ENCODE measurements around the gene ZFHX3. TPM values are rescaled to one million over a fixed set of nuclear protein-coding genes. Genes with fewer than 3 reads are reported as not detected.

ZFHX3 gene
- total and polyA plus RNA-seq, 10 of the 15 experiments (the other 5 are each of a cell fraction or from before 2014, with no cell fraction given), result 0.68 to 8.6 (median 2.0) TPM

DNA sequence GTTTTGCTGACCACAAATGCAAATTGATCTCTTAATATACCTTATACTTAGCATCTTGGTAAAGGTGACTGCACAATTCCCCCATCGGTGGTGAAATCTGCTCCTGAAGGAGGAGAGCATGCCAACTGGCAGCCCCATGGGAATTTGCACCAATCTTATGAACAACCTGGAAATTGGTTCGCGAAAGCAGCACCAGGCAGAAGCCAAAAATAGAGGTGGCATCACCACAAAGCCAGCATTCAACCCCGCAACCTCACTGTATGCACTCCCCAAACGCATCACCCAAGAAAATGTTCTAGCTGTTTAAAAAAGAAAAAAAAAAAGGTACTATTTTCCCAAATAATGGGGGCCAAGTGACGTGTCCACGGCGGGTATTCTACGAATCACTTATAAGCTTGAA is 213.4 kb downstream of the ZFHX3 start:
- FAIRE-seq (no peak), ATAC-seq (no peak), DNase-seq (ENCODE audit: low read depth, low spot score) (no peak)
- WGBS (ENCODE audit: insufficient coverage, insufficient replicate concordance, low lambda C conversion rate, missing lambda C conversion rate), result 73% methylated on average over 9 of the region's 9 CpGs
- H3K27ac ChIP-seq (ENCODE audit: control insufficient read depth, insufficient read depth), result no peak overlapping the region
- H4K20me1 ChIP-seq (ENCODE audit: control insufficient read depth, insufficient read depth), result no peaks in the 10 kb centered on the region
- H3K9me3 ChIP-seq (replicated peaks; ENCODE audit: control insufficient read depth, insufficient read depth, low read length), result no peaks in the 10 kb centered on the region
- H3K9ac ChIP-seq (ENCODE audit: control insufficient read depth, insufficient read depth, low read length), result no peak overlapping the region
- ChIA-PET RAD21 (ENCODE audit: unreplicated experiment) (no interaction called here), SMC1A (ENCODE audit: uncharacterized antibody, unreplicated experiment) (interaction anchor here (1.1 to 3.3 kb wide), 6 partner anchors 12 to 361 kb away, joined by 3 to 33 read pairs (median 6); no protein-coding TSS in a partner anchor), POLR2A (no interaction called here), CTCF (interaction anchor here (0.7 to 4.5 kb wide), 4 partner anchors 11 to 335 kb away, joined by 3 to 69 read pairs (median 40); partner anchors contain the start of gene ZFHX3)
- in situ Hi-C loops (cut with MboI), result no loop called here
- H2AFZ ChIP-seq (ENCODE audit: control insufficient read depth, low read depth, low read length), result no peak overlapping the region
- no peaks in the 10 kb centered on the region; a peak in 1 of 4 replicates for H3K36me3 ChIP-seq (ENCODE audit: control insufficient read depth in 2 of 2, insufficient read depth in 2 of 2, low read length in 1 of 2)
- intact Hi-C loops (cut with micrococcal nuclease; ENCODE audit: unreplicated experiment), result loop anchor here (5.0 to 10.0 kb wide), 3 partner anchors 170 to 332 kb away; no protein-coding TSS in a partner anchor
- BruUV-seq (replicated peaks), result no TSS peak
- no peaks in the 10 kb centered on the region for H3K79me2 ChIP-seq (ENCODE audit: control insufficient read depth, insufficient read depth, low read length)
- peaks cover 8% of the 10 kb centered on the region for H3K4me1 ChIP-seq (ENCODE audit: control insufficient read depth, insufficient read depth, low read length)
- H3K27me3 ChIP-seq (replicated peaks in 1 of 2; ENCODE audit: control insufficient read depth in 2 of 2, insufficient read depth in 2 of 2, low read length in 1 of 2), result no peaks in the 10 kb centered on the region
- no peak overlapping the region for H3K4me3 ChIP-seq
- TF ChIP-seq NFXL1 (IDR thresholded peaks at IDR 0.05; ENCODE audit: borderline replicate concordance), result no peak
- no peak for TF ChIP-seq ZBED1 (IDR thresholded peaks at IDR 0.05; ENCODE audit: borderline replicate concordance)
- no peak overlapping the region for H3K4me2 ChIP-seq (ENCODE audit: control insufficient read depth, insufficient read depth)

DNA sequence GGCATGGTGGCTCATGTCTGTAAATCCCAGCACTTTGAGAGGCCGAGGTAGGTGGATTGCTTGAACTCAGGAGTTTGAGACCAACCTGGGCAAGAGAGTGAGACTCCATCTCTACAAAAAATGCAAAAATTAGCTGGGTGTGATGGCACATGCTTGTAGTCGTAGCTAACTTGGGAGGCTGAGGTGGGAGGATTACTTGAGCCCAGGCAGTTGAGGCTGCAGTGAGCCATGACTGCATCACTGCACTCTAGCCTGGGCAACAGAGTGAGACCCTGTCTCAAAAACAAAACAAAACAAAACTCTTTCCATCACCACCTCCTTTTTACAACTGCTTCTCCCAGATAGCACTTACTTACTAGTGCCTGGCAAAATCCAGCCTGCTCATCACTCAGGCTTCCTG is 214.0 kb downstream of the ZFHX3 start:
- Histone ChIP-seq H3K79me2 (ENCODE audit: control insufficient read depth, insufficient read depth, low read length) (no peaks in the 10 kb centered on the region), H3K4me2 (ENCODE audit: control insufficient read depth, insufficient read depth) (no peak overlapping the region), H3K4me1 (ENCODE audit: control insufficient read depth, insufficient read depth, low read length) (peaks cover 8% of the 10 kb centered on the region), H4K20me1 (ENCODE audit: control insufficient read depth, insufficient read depth) (no peaks in the 10 kb centered on the region), H3K4me3 (no peak overlapping the region), H3K36me3 (ENCODE audit: control insufficient read depth in 2 of 2, insufficient read depth in 2 of 2, low read length in 1 of 2) (no peaks in the 10 kb centered on the region; a peak in 2 of 4 replicates), H3K9ac (ENCODE audit: control insufficient read depth, insufficient read depth, low read length) (no peak overlapping the region), H2AFZ (ENCODE audit: control insufficient read depth, low read depth, low read length) (no peak overlapping the region), H3K27ac (ENCODE audit: control insufficient read depth, insufficient read depth) (no peak overlapping the region), H3K9me3 (replicated peaks; ENCODE audit: control insufficient read depth, insufficient read depth, low read length) (no peaks in the 10 kb centered on the region), H3K27me3 (replicated peaks in 1 of 2; ENCODE audit: control insufficient read depth in 2 of 2, insufficient read depth in 2 of 2, low read length in 1 of 2) (no peaks in the 10 kb centered on the region)
- no peak for DNase-seq (ENCODE audit: low read depth, low spot score)
- POLR2A ChIA-PET, result no interaction called here
- no peak for FAIRE-seq
- BruUV-seq (replicated peaks), result no TSS peak
- CTCF ChIA-PET, result interaction anchor here (0.7 to 4.5 kb wide), 5 partner anchors 12 to 335 kb away, joined by 3 to 69 read pairs (median 26); partner anchors contain the start of gene ZFHX3
- SMC1A ChIA-PET (ENCODE audit: uncharacterized antibody, unreplicated experiment), result interaction anchor here (1.1 to 3.3 kb wide), 6 partner anchors 12 to 362 kb away, joined by 3 to 33 read pairs (median 10); no protein-coding TSS in a partner anchor
- intact Hi-C loops (cut with micrococcal nuclease; ENCODE audit: unreplicated experiment) (loop anchor here (5.0 to 10.0 kb wide), 3 partner anchors 169 to 332 kb away; no protein-coding TSS in a partner anchor), in situ Hi-C loops (cut with MboI) (no loop called here)
- no peak for TF ChIP-seq ZSCAN29 (IDR thresholded peaks at IDR 0.05)
- WGBS (ENCODE audit: insufficient coverage, insufficient replicate concordance, low lambda C conversion rate, missing lambda C conversion rate), result 47% methylated on average over 2 of the region's 2 CpGs
- RAD21 ChIA-PET (ENCODE audit: unreplicated experiment), result interaction anchor here (2.3 kb wide), 1 partner anchor 330 kb away, joined by 24 read pairs; no protein-coding TSS in a partner anchor
- no peak for ATAC-seq
